H1 (cell line): ENCODE results near the gene SMARCD2. TPM values are rescaled to one million over a fixed set of nuclear protein-coding genes. Genes with fewer than 3 reads are reported as not detected.

Experiments used
- CBX8 ChIP-seq: fragments of 300-800, 300-1000 bp; sonication (generic); IDR thresholded peaks from 2 replicates; pipeline ENCODE4 v1.7.1; 2016; ENCODE audit warnings: low read depth, low read length, borderline replicate concordance
- CHD1 ChIP-seq: IDR thresholded peaks from 2 replicates; pipeline ENCODE4 v1.6.1; 2012; ENCODE audit warnings: low read depth, low read length, improper control_type of control experiment
- CTBP2 ChIP-seq: IDR thresholded peaks from 2 replicates; pipeline ENCODE4 v1.7.0; 2011; ENCODE audit warnings: borderline replicate concordance, mild to moderate bottlenecking, moderate library complexity, mixed read lengths, low read length; ENCODE audit not compliant: insufficient read depth, insufficient read length
- EGR1 ChIP-seq: IDR thresholded peaks from 2 replicates; pipeline ENCODE4 v1.6.1; 2011; ENCODE audit warnings: low read depth, low read length, borderline replicate concordance
- GTF2F1 ChIP-seq: IDR thresholded peaks from 2 replicates; pipeline ENCODE4 v1.6.1; 2012; ENCODE audit warnings: low read depth, low read length, improper control_type of control experiment, borderline replicate concordance
- JUN ChIP-seq: IDR thresholded peaks from 2 replicates; pipeline ENCODE4 v1.6.1; 2011; ENCODE audit warnings: low read depth, mild to moderate bottlenecking, improper control_type of control experiment, low read length
- KDM4A ChIP-seq: IDR thresholded peaks from one replicate; pipeline ENCODE4 v1.7.1; 2012; ENCODE audit warnings: low read depth, mild to moderate bottlenecking, moderate library complexity, low read length, inconsistent platforms; ENCODE audit not compliant: severe bottlenecking
- NANOG ChIP-seq: IDR thresholded peaks from 2 replicates; pipeline ENCODE4 v1.6.1; 2011; ENCODE audit warnings: low read length, low read depth, mild to moderate bottlenecking, inconsistent platforms; ENCODE audit not compliant: insufficient read depth, poor library complexity, severe bottlenecking
- NRF1 ChIP-seq: IDR thresholded peaks from 2 replicates; pipeline ENCODE4 v1.6.1; 2011; ENCODE audit warnings: mild to moderate bottlenecking, low read depth, low read length, improper control_type of control experiment
- RXRA ChIP-seq: IDR thresholded peaks from 2 replicates; pipeline ENCODE4 v1.6.1; 2011; ENCODE audit warnings: low read depth, mild to moderate bottlenecking, low read length, moderate library complexity; ENCODE audit not compliant: insufficient read depth
- TEAD4 ChIP-seq: IDR thresholded peaks from 2 replicates; pipeline ENCODE4 v1.6.1; 2012; ENCODE audit warnings: low read depth, low read length, inconsistent platforms, mixed read lengths
- polyA plus RNA-seq, 7 experiments: library from polyadenylated mRNA; depleted of rRNA in 3 of 7; stranded (reverse) in 5 of 7; unstranded in 2 of 7; fragments of >200 nt in 5 of 7; fragments of 200-250 nt in 2 of 7; gene quantifications; 1 replicate in 5 of 7; 2 replicates in 1 of 7; 4 replicates in 1 of 7; pipeline versions ENCODE4 v1.2.1 to v1.2.3, GENCODE V29; 2011 to 2013; ENCODE audit warnings: missing spikeins in 2 of 7, mixed read lengths in 2 of 7
- total RNA-seq: library from RNA; stranded (reverse); fragmentation: NEBNext Ultra II Directional; extraction: Animal tissue kit (Norgen Biotek cat#: 25700); gene quantifications from 2 replicates; pipeline ENCODE4 v1.2.1, GENCODE V29; 2021

SMARCD2 gene
- total and polyA plus RNA-seq, 2 of the 8 experiments (the other 6 are each of a cell fraction or from before 2014, with no cell fraction given): 90.0 to 92.2 TPM

GRCh38 chr17:63842540-63843386 is at the start of gene SMARCD2 (continued):
- TF ChIP-seq NRF1: peak; percentile 15; the same call in 1 of the 2 replicates
- TF ChIP-seq CBX8: no peak
- peak; percentile 76 for TF ChIP-seq GTF2F1
- peak; percentile 59; the same call in 1 of the 2 replicates for TF ChIP-seq CHD1
- TF ChIP-seq NANOG: peak; percentile 67
- peak; percentile 93 for TF ChIP-seq RXRA
- peak; percentile 87 for TF ChIP-seq EGR1
- TF ChIP-seq TEAD4: peak; percentile 76
- TF ChIP-seq CTBP2: peak; percentile 63
- peak; percentile 91 for TF ChIP-seq JUN
- peak; percentile 84 for TF ChIP-seq KDM4A
